ENCODE results near the gene KLHL26. TPM values are rescaled to one million over a fixed set of nuclear protein-coding genes. Genes with fewer than 3 reads are reported as not detected.

KLHL26 gene
- total and polyA plus RNA-seq, 12 donors, result 3.4 to 8.2 (median 6.3) TPM

- Histone ChIP-seq H3K36me3 (no peaks in the 10 kb centered on the region), H3K27ac (no peak overlapping the region), H3K4me3 (peak overlapping the region in 7 of 10 donors; percentile 3 to 54 (median 42)), H3K9me3 (no peaks in the 10 kb centered on the region), H3K4me1 (peaks cover 19 to 47% (median 36%) of the 10 kb centered on the region in 9 donors), H3K27me3 (peaks cover 37 to 96% (median 93%) of the 10 kb centered on the region in 7 donors)
- WGBS, 2 donors, result 2% methylated on average over 58 to 62 of the region's 62 CpGs
- ATAC-seq (peak in 1 of 8 donors; percentile 36), DNase-seq (no peak)
- intact Hi-C loops (cut with DNase I), result no loop called here
- TF ChIP-seq CTCF (IDR thresholded peaks at IDR 0.05), result no peak
Observed at GRCh38 chr19:18611327-18612050, 25.3 kb upstream of the KLHL26 start.

- no peak for DNase-seq
- 1% methylated on average over 30 of the region's 30 CpGs for WGBS, 2 donors
- TF ChIP-seq CTCF (IDR thresholded peaks at IDR 0.05), result no peak
- ATAC-seq, result no peak
- no peaks in the 10 kb centered on the region for H3K36me3 ChIP-seq
- peak overlapping the region; percentile 30 to 55 (median 48) for H3K4me3 ChIP-seq
- peaks cover 19 to 45% (median 35%) of the 10 kb centered on the region in 9 donors for H3K4me1 ChIP-seq
- H3K27ac ChIP-seq, result no peak overlapping the region
- H3K27me3 ChIP-seq, result peaks cover 34 to 99% (median 96%) of the 10 kb centered on the region in 7 donors
- intact Hi-C loops (cut with DNase I), result no loop called here
- no peaks in the 10 kb centered on the region for H3K9me3 ChIP-seq
Observed at GRCh38 chr19:18612051-18612771, 24.6 kb upstream of the KLHL26 start.

GRCh38 chr19:18612772-18613588, 23.8 kb upstream of the KLHL26 start, which contains the start of gene TMEM59L:
TSS of gene TMEM59L (plus strand) at chr19:18612870. CDS start at chr19:18612959, 89 bp downstream.
- Histone ChIP-seq H3K4me1 (peaks cover 16 to 37% (median 28%) of the 10 kb centered on the region in 9 donors), H3K27ac (no peak within 1 kb of the TSS), H3K36me3 (no peaks in the 10 kb centered on the region), H3K4me3 (peak within 1 kb of the TSS; percentile 30 to 55 (median 48)), H3K27me3 (peaks cover 26 to 99% (median 91%) of the 10 kb centered on the region in 7 donors), H3K9me3 (no peaks in the 10 kb centered on the region)
- TF ChIP-seq CTCF (IDR thresholded peaks at IDR 0.05), result no peak
- DNase-seq (no peak), ATAC-seq (peak in 2 of 8 donors; percentile 38 to 52)
- intact Hi-C loops (cut with DNase I), result no loop called here
- WGBS, 2 donors, result 1 to 2% methylated on average over 68 to 70 of the region's 70 CpGs
